NCI-H446 treated with DMSO at 0.1 percent for 48 hours (cell line): Measurements from ENCODE around the gene ABCB8.

Experiments used
- DNase-seq: peaks from one replicate; lab custom pipeline; 2025; lab: John Stamatoyannopoulos, UW

The ABCB8 gene

GRCh38 chr7:151028131-151028947, at the start of gene ABCB8:
Gene ABCB8 (plus strand): TSS chr7:151028450. CDS start chr7:151028516, 66 bp downstream.
- peak; percentile 96 for DNase-seq

DNA sequence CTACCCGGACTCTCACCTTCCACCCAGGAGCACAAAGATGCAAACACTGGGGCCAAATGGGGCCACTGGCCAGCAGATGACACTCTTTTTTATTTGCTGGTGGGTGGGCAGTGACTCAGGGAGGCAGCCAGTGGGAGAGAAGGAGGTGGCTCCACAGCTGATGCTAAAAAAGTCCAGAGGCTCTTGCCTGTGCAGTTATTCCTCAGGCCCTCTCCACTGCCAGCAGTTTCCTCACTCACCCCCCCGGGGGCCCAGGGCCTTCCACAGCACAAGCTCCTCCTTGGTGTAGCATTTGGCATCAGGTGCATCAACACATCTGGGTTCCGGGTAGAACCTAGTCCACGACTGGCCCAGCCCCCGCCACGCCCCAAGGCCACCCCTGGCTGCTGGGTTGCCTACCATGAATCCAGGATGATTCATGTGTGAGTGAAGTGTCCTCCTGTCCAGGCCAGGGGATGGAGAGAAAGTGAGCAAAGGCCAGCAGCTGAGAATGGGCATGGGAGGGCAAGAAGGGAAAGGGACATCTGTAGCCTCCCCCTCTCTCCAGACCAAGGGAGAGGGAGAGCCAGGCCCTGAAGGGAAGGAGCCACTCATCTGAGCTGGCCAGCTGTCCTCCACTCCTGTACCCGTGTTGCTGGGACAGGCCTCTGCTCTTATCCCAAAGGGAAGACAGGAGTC, 48.4 kb upstream of the ABCB8 start:
- DNase-seq = no peak

DNA sequence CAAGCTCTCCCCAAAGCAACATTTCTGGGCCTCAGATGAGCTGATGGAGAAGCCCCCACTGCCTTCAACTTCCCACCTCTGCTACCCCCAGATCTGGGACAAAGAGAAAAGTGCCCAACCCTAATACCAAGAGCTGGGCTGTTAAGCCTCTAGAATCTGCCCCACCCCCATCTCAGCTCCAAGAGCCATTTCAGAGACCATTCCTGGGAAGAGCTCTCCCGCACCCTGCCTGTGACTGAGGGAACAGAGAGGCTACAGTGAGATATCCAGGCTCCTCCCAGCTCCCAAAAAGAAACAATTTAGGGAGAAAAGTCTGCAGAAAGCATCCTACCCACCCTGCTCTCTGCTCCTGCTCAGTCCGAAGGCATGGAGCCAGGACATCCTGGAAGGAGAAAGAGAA, 47.6 kb upstream of the ABCB8 start:
- DNase-seq = no peak

DNA sequence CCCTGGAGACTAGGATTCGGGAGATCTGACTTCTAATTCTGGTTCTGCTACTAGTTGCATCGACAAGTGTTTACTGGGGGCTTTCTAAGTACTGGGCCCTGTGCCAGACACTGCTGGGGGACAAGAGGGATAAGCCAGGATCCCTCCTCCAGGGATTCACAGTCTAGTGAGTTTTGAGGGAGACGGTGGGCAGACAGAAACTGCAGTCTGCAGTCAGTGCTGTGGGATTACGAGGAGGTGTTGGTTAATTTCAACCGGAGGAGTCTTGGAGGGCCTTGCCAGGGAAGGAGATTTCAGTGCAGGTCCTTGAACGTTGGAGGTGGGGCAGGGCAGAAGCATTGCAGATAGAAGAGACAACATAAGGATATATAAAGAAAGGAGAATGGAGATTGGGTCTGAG, 46.6 kb upstream of the ABCB8 start:
- DNase-seq = no peak

DNA sequence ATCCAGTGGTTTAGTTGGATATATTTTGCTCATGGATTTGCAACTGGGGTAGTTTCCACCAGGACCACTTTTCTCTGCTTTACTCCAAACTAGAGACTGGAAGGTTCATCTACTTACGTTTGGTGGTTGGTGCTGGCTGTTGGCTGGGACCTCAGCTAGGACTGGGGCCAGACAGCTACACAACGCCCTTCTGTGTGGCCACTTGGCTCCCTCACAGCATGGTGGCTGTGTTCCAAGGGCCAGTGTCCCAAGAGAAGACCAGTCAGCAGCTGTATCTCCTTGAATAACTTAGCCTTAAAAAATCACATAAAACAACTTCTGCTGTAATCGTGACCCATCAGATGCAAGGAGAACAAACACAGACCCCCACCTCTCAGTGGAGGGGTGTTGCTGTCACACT, 45.9 kb upstream of the ABCB8 start:
- no peak for DNase-seq

DNA sequence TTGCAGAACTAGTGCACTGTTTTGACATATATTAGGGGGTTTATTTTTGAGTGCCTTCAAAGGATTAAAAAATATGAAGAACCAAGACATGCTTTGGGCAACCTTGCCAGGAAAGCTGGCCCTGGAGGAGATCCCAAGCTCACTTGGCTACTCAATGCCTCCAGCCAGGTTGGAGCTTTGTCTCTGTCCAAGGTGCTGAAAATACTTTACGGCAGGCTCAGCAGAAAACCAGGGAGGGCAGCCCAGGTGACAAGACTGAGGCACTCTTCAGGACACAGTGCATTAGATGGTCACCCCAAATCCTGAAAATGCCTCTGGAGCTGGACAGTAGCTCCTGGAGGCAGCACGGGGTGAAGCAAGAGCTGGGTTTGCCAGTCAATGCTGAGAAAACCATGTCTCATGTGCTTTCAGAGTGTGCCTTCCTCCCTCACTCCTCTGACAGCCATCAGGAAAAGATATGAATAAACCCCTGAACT, 44.3 kb upstream of the ABCB8 start:
- no peak for DNase-seq

DNA sequence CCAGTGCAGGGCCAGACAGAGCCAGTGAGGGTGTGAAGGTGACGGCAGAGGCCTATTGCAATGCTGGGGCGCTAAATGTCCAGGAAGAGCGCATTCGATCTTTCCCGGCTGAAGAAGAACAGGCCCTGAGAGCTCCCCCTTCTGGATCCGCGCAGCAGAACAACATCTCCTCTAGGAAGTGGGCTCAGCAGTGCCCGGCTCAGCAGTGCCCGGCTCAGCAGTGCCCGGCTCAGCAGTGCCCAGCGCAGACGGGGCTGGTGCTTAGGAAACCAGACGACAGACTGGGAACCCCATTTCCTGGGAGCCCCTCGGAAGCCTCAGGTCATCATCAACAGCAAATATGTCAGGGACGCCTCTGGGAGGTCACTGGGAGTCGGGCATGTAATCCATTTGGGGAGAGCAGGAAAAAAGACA, 42.1 kb upstream of the ABCB8 start:
- no peak for DNase-seq

DNA sequence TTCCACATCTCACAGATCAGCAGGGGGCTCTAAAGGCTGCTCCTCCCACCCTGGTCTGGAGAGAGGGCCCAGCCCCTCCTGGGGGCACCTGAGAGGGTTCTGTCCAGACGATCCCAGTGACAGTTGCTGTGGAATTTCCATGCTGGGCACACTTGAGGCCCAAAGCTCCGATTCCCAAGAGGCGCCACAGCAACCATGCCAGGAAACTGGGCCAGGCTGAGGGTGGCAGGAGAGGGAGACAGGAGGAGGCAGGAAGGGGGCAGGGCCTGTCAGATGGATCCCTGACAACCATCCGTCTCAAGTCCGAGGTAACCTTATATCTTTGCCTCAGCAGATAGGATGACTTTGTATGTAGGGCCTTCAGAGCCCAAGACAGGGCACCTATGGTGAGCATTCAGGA, 41.7 kb upstream of the ABCB8 start:
- DNase-seq = no peak

GRCh38 chr7:150988230-150989226, 39.7 kb upstream of the ABCB8 start:
- no peak for DNase-seq

DNA sequence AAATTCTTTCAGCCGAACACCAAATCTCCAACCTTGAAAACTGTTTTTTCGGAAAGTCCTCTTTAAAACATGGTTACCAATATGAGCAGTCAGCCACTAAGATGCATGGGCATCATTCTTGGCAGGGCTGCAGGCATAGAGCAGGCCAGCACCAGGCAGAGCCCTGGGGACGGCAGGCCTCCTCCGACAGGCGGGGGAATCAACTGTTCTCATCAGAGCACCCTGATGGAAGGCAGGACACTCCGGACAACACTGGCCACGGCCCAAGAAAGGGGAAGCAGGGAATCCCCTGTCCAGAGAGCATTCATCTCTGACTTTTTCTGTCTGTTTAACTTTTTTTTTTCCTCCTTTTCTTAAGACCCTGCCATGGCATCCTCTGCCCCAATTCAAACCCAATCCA, 38.8 kb upstream of the ABCB8 start:
- DNase-seq = no peak

GRCh38 chr7:150990416-150991186, 37.6 kb upstream of the ABCB8 start, which contains the start of gene NOS3:
Gene NOS3 (plus strand): TSS chr7:150991017. CDS start chr7:150993804, 2,787 bp downstream.
- DNase-seq = no peak

- no peak for DNase-seq
Measured at GRCh38 chr7:150992051-150992640, 36.1 kb upstream of the ABCB8 start.

GRCh38 chr7:150992833-150993302, 35.4 kb upstream of the ABCB8 start:
- DNase-seq = no peak

GRCh38 chr7:150993511-150993910, 34.7 kb upstream of the ABCB8 start:
- DNase-seq = no peak

- DNase-seq = no peak
Measured at GRCh38 chr7:150994141-150994837, 34.0 kb upstream of the ABCB8 start.

- DNase-seq = no peak
Measured at GRCh38 chr7:150994838-150995510, 33.3 kb upstream of the ABCB8 start.

DNA sequence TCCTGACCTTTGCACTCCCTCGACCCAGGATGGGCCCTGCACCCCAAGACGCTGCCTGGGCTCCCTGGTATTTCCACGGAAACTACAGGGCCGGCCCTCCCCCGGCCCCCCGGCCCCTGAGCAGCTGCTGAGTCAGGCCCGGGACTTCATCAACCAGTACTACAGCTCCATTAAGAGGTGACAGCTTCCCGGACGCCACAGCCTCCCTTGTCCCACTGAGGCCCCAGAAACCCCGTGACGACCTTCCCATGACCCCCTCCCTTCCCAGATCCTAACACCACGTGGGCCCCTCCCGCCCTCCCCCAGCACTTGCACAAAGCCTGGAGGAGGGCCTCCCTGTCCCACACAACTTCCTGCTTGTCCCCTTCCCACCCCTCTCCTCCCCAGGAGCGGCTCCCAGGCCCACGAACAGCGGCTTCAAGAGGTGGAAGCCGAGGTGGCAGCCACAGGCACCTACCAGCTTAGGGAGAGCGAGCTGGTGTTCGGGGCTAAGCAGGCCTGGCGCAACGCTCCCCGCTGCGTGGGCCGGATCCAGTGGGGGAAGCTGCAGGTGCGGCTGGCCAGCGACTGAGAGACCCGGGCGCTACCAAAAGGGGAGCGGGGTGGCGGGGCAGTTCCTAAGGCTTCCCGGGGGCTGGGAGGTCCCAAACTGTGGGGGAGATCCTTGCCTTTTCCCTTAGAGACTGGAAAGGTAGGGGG, 31.7 kb upstream of the ABCB8 start:
- no peak for DNase-seq

GRCh38 chr7:150997075-150997511, 31.2 kb upstream of the ABCB8 start:
- no peak for DNase-seq

- no peak for DNase-seq
Measured at GRCh38 chr7:150997817-150998216, 30.4 kb upstream of the ABCB8 start.
